Stimulated activated CD4-positive, alpha-beta T cell treated with anti-CD3 and anti-CD28 coated beads, Interleukin-4, amount 100 ng/mL, for 4 hours (primary cell): ENCODE data around the gene KRTAP4-6.
"Not testable (repeated sequence)": the region's sequence is repeated elsewhere in the genome, so short reads cannot be mapped to it uniquely, and the experiment has no call there.

Experiments used
- DNase-seq, 2 experiments: peaks; one replicate each; pipeline ENCODE4 v3.0.0-alpha.2; 2020

The KRTAP4-6 gene

DNA sequence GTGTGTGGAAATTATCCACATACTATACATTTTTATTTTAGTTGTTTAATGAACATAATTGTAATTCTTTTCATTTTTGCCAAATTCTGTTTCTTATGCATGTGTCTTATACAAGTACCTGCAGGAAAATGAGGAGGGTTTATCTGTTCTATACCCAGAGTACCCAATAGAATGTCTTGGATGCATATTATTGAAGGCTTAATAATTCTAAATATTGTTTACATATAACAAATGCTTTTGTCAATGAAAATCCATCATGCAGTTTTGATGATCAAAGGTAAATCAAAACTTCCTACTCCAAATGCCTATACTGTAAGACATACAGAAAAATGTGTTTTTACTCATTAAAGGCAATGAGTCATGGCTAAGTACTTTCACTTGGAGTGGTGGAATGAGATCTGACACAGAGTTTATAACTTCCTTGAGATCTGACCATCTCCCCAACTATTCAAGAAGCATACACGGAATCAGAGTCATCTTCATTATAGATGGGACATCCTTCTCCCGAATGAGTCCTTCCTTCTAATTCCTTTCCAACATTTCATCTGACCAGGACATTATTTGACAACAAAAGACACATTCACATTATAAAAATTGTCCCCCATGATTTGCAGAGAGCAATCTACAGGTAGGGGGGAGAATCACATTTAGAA lies 35.8 kb downstream of the KRTAP4-6 start:
- DNase-seq = not testable (repeated sequence)

DNA sequence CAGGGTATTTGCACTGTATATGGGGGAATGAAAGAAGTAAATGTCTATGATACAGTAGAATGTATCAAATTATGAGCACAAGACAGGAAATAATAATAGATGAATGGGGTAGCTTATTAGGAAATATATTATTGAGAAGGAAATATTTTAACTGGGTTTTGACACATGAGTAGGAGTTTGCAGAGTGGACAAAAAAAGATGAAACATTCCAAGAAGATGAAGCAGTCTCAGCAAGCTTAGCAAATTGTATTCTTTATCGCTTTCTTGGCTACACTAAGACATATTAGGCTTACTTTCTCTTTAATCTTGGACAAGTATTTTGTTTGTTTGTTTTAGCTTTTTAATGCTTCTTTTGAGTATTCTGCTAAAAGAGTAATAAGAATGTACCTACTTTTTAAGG lies 36.4 kb downstream of the KRTAP4-6 start:
- DNase-seq = no peak

GRCh38 chr17:41101586-41102259 lies 38.6 kb downstream of the KRTAP4-6 start, which contains the start of gene KRTAP4-16:
Gene KRTAP4-16, minus strand, starts transcription at chr17:41102209. Its CDS starts 0 bp downstream, at chr17:41102209.
- DNase-seq = no peak

DNA sequence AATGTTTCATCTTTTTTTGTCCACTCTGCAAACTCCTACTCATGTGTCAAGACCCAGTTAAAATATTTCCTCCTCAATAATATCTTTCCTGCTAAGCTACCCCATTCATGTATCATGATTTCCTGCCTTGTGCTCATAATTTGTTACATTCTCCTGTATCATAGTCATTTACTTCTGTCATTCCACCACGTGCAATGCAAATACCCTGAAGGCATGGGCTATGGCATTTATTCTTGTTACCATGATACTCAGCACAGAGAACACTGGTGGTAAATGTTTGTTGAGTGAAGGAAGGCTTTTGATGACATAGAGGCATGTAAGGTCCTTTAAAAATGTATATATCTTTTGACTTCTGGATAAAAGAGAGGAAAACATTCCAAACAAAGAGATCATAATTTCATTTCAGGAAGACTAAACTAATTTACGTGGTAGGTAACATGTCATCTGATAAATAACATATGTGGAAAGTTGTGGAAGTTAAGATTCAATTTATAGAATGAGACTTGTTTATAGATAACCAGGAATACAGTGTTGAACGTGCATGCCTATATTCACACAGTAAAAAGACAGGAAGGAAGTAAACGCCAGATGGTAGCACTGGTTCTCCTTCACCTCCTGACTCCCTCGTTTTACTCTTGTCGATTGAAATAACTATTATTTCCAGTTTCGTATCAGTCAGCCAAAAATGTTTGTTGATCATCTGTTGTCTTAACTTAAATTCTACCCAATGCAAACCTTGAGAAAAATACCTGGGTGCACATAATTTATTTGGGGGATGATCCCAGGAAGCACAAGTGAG lies 40.5 kb downstream of the KRTAP4-6 start:
- DNase-seq = not testable (repeated sequence)

- DNase-seq = no peak
Observed at GRCh38 chr17:41098481-41098880, 41.9 kb downstream of the KRTAP4-6 start.

GRCh38 chr17:41098042-41098441 lies 42.3 kb downstream of the KRTAP4-6 start, which contains the start of gene KRTAP4-8:
Gene KRTAP4-8, minus strand, starts transcription at chr17:41098142. Its CDS starts 58 bp downstream, at chr17:41098084.
- DNase-seq = no peak

DNA sequence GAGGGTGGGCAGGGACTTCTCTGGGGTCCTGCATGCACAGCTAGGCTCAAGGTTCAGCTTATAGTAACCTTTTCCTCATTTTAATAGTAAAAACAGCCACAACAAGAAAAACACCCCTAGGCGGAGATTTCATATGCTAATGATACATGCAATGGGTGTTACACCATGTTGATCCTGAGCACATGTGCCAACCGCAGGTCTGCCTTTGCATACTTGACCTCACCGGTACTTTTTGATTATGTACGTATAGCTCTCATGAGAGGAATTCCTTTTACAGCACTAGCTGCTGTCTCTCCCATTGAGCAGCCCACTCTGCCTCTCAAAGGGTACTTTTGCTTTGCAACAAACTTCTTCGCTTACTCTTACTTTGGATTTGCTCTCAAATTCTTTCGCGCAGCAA lies 44.3 kb downstream of the KRTAP4-6 start:
- DNase-seq = no peak
